Measurements from ENCODE around the gene CACNA1I. TPM values are rescaled to one million over a fixed set of nuclear protein-coding genes. Genes with fewer than 3 reads are reported as not detected.

CACNA1I gene
- polyA plus RNA-seq, 3 donors: 0.04 TPM; not detected in 2

GRCh38 chr22:39627208-39627607 is 56.7 kb downstream of the CACNA1I start:
- Histone ChIP-seq H3K4me3 (replicated peaks in 1 of 3; ENCODE audit: low read depth in 2 of 3, low read length in 3 of 3) (no peak overlapping the region), H4K20me1 (ENCODE audit: insufficient read depth, low read length) (no peaks in the 10 kb centered on the region), H2AFZ (ENCODE audit: insufficient read depth, low read depth, low read length, poor library complexity, severe bottlenecking) (no peak overlapping the region), H3K9me3 (replicated peaks in 1 of 2; ENCODE audit: control insufficient read depth in 1 of 2, insufficient read depth in 1 of 2, low read length in 2 of 2) (no peaks in the 10 kb centered on the region), H3K4me2 (replicated peaks; ENCODE audit: extremely low read depth, low read length, poor library complexity, severe bottlenecking) (no peak overlapping the region), H3K36me3 (replicated peaks in 1 of 2; ENCODE audit: control insufficient read depth in 1 of 2, insufficient read depth in 2 of 2, low read length in 2 of 2) (no peaks in the 10 kb centered on the region), H3K4me1 (ENCODE audit: control insufficient read depth in 1 of 2, insufficient read depth in 2 of 2, low read length in 2 of 2) (no peaks in the 10 kb centered on the region), H3K27ac (ENCODE audit: low read depth in 1 of 2, low read length in 2 of 2) (no peak overlapping the region), H3K27me3 (ENCODE audit: control insufficient read depth in 2 of 2, insufficient read depth in 2 of 2, low read length in 2 of 2) (peaks cover 0 to 17% of the 10 kb centered on the region in 2 donors), H3K79me2 (ENCODE audit: insufficient read depth, low read length) (no peaks in the 10 kb centered on the region), H3K9ac (ENCODE audit: insufficient read depth, low read length, poor library complexity, severe bottlenecking) (no peak overlapping the region)
- Mint-ChIP-seq H3K9me3 (no peaks in the 10 kb centered on the region), H3K4me3 (no peak overlapping the region), H3K36me3 (no peaks in the 10 kb centered on the region), H3K27me3 (ENCODE audit: low read depth in 3 of 3) (peaks cover 13 to 17% (median 13%) of the 10 kb centered on the region in 3 donors), H3K4me1 (no peaks in the 10 kb centered on the region), H3K27ac (no peak overlapping the region)
- DNase-seq: no peak
- WGBS (ENCODE audit: insufficient coverage): 65% methylated on average over 12 of the region's 14 CpGs
- intact Hi-C loops (cut with micrococcal nuclease): no loop called here
- TF ChIP-seq, protein P1, sequence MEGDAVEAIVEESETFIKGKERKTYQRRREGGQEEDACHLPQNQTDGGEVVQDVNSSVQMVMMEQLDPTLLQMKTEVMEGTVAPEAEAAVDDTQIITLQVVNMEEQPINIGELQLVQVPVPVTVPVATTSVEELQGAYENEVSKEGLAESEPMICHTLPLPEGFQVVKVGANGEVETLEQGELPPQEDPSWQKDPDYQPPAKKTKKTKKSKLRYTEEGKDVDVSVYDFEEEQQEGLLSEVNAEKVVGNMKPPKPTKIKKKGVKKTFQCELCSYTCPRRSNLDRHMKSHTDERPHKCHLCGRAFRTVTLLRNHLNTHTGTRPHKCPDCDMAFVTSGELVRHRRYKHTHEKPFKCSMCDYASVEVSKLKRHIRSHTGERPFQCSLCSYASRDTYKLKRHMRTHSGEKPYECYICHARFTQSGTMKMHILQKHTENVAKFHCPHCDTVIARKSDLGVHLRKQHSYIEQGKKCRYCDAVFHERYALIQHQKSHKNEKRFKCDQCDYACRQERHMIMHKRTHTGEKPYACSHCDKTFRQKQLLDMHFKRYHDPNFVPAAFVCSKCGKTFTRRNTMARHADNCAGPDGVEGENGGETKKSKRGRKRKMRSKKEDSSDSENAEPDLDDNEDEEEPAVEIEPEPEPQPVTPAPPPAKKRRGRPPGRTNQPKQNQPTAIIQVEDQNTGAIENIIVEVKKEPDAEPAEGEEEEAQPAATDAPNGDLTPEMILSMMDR (IDR thresholded peaks at IDR 0.05): no peak

GRCh38 chr22:39627865-39628562 is 57.5 kb downstream of the CACNA1I start:
- Histone ChIP-seq H4K20me1 (ENCODE audit: insufficient read depth, low read length) (no peaks in the 10 kb centered on the region), H3K27me3 (ENCODE audit: control insufficient read depth in 2 of 2, insufficient read depth in 2 of 2, low read length in 2 of 2) (peaks cover 0 to 14% of the 10 kb centered on the region in 2 donors), H2AFZ (ENCODE audit: insufficient read depth, low read depth, low read length, poor library complexity, severe bottlenecking) (no peak overlapping the region), H3K4me1 (ENCODE audit: control insufficient read depth in 1 of 2, insufficient read depth in 2 of 2, low read length in 2 of 2) (no peaks in the 10 kb centered on the region), H3K9me3 (replicated peaks in 1 of 2; ENCODE audit: control insufficient read depth in 1 of 2, insufficient read depth in 1 of 2, low read length in 2 of 2) (no peaks in the 10 kb centered on the region), H3K27ac (ENCODE audit: low read depth in 1 of 2, low read length in 2 of 2) (no peak overlapping the region), H3K79me2 (ENCODE audit: insufficient read depth, low read length) (no peaks in the 10 kb centered on the region), H3K9ac (ENCODE audit: insufficient read depth, low read length, poor library complexity, severe bottlenecking) (no peak overlapping the region), H3K4me2 (replicated peaks; ENCODE audit: extremely low read depth, low read length, poor library complexity, severe bottlenecking) (no peak overlapping the region), H3K4me3 (replicated peaks in 1 of 3; ENCODE audit: low read depth in 2 of 3, low read length in 3 of 3) (no peak overlapping the region), H3K36me3 (replicated peaks in 1 of 2; ENCODE audit: control insufficient read depth in 1 of 2, insufficient read depth in 2 of 2, low read length in 2 of 2) (no peaks in the 10 kb centered on the region)
- TF ChIP-seq, protein P1 (IDR thresholded peaks at IDR 0.05): no peak
- Mint-ChIP-seq H3K36me3 (no peaks in the 10 kb centered on the region), H3K27me3 (ENCODE audit: low read depth in 3 of 3) (peaks cover 12 to 17% (median 14%) of the 10 kb centered on the region in 3 donors), H3K27ac (no peak overlapping the region), H3K9me3 (no peaks in the 10 kb centered on the region), H3K4me3 (no peak overlapping the region), H3K4me1 (no peaks in the 10 kb centered on the region)
- no peak for DNase-seq
- intact Hi-C loops (cut with micrococcal nuclease): no loop called here
- WGBS (ENCODE audit: insufficient coverage): 76% methylated on average over 5 of the region's 12 CpGs
